OCI-LY7 (cell line): ENCODE data around the gene TRPM2. TPM values are rescaled to one million over a fixed set of nuclear protein-coding genes. Genes with fewer than 3 reads are reported as not detected.

ENCODE experiments used
- BruUV-seq: library from RNA; stranded (reverse); fragments of 400-500 nt; replicated peaks from 2 replicates; lab custom pipeline; 2021; lab: Mats Ljungman, UMichigan
- CTCF ChIA-PET: fragments of 300-600 bp; sonication (Branson Sonifier 250); formaldehyde crosslinking; loops from one replicate; lab custom pipeline; 2022; ENCODE audit warnings: antibody characterized with exemption; ENCODE audit not compliant: unreplicated experiment; lab: Charles Lee
- POLR2A ChIA-PET: fragments of 300-600 bp; sonication (Branson Sonifier 250); formaldehyde crosslinking; loops from one replicate; lab custom pipeline; 2022; ENCODE audit warnings: antibody characterized with exemption; lab: Charles Lee
- DNase-seq: peaks from one replicate; pipeline ENCODE4 v3.0.0-alpha.2; 2015; ENCODE audit warnings: low spot score
- H2AFZ ChIP-seq: fragments of 200-600 bp; sonication (generic), shearing (Covaris generic); 2 replicates; pipeline ENCODE4 v1.6.1; 2014; ENCODE audit warnings: mild to moderate bottlenecking, antibody characterized with exemption, low read length, moderate library complexity
- H3K27ac ChIP-seq: fragments of 200-600 bp; sonication (generic); 2 replicates; pipeline ENCODE4 v1.5.1; 2014; ENCODE audit warnings: mixed run types, low read depth, mild to moderate bottlenecking, moderate library complexity, low read length, inconsistent platforms; ENCODE audit not compliant: poor library complexity, severe bottlenecking
- H3K36me3 ChIP-seq: fragments of 200-600 bp; sonication (generic); 2 replicates; pipeline ENCODE4 v1.6.1; 2014; ENCODE audit warnings: mild to moderate bottlenecking, antibody characterized with exemption, low read length, moderate library complexity, mixed read lengths; ENCODE audit not compliant: insufficient read depth
- H3K4me1 ChIP-seq: fragments of 200-600 bp; sonication (generic); 2 replicates; pipeline ENCODE4 v1.5.1; 2014; ENCODE audit warnings: mild to moderate bottlenecking, low read length; ENCODE audit not compliant: insufficient read depth, poor library complexity, severe bottlenecking
- H3K4me2 ChIP-seq: fragments of 200-600 bp; sonication (generic); 2 replicates; pipeline ENCODE4 v1.6.1; 2014; ENCODE audit warnings: mild to moderate bottlenecking, low read length
- H3K4me3 ChIP-seq: fragments of 200-600 bp; sonication (generic); 2 replicates; pipeline ENCODE4 v1.5.1; 2014; ENCODE audit warnings: mild to moderate bottlenecking, low read depth, low read length; ENCODE audit not compliant: poor library complexity, severe bottlenecking
- H3K79me2 ChIP-seq: fragments of 200-600 bp; sonication (generic); 2 replicates; pipeline ENCODE4 v1.6.1; 2016; ENCODE audit warnings: low read depth, mild to moderate bottlenecking, low read length, moderate library complexity, mixed read lengths; ENCODE audit not compliant: insufficient read depth
- H3K9me2 ChIP-seq: fragments of 200-600 bp; sonication (generic); 2 replicates; pipeline ENCODE4 v1.6.1; 2016; ENCODE audit warnings: mild to moderate bottlenecking, low read length, mixed read lengths; ENCODE audit not compliant: insufficient read depth
- H3K9me3 ChIP-seq: fragments of 200-600 bp; sonication (generic); 2 replicates; pipeline ENCODE4 v1.6.1; 2014; ENCODE audit warnings: mild to moderate bottlenecking, mixed run types, low read length, mixed read lengths
- H4K20me1 ChIP-seq: fragments of 200-600 bp; sonication (generic); 2 replicates; pipeline ENCODE4 v1.6.1; 2014; ENCODE audit warnings: mild to moderate bottlenecking, antibody characterized with exemption, low read length, moderate library complexity, mixed read lengths; ENCODE audit not compliant: insufficient read depth
- CTCF ChIP-seq: fragments of 200-600 bp; sonication (generic); conservative IDR thresholded peaks from 2 replicates; pipeline ENCODE4 v1.5.1; 2014; ENCODE audit warnings: mild to moderate bottlenecking, antibody characterized with exemption, low read length, moderate library complexity, mixed read lengths
- EZH2phosphoT487 ChIP-seq: fragments of 200-600 bp; sonication (generic); IDR thresholded peaks from 2 replicates; pipeline ENCODE4 v1.6.1; 2018; ENCODE audit warnings: low read depth, borderline replicate concordance, mild to moderate bottlenecking, mixed run types, antibody characterized with exemption, low read length, moderate library complexity, mixed read lengths
- intact Hi-C: fragments of 100-400 bp; cut with micrococcal nuclease; formaldehyde crosslinking; loops from one replicate; pipeline ENCODE4 v1.10.0; 2022; ENCODE audit not compliant: unreplicated experiment
- total RNA-seq, 2 experiments: library from RNA; depleted of rRNA in 1 of 2; stranded (reverse); fragments of >200 nt in 1 of 2; shearing (Covaris generic) in 1 of 2; gene quantifications; 2 replicates each; pipeline ENCODE4 v1.2.3, GENCODE V29; 2014 to 2022

The TRPM2 gene
- total RNA-seq, 2 experiments from 2014 or later: 1.8 to 7.1 TPM

- no peak overlapping the region for H3K4me2 ChIP-seq
- no peaks in the 10 kb centered on the region for H3K9me3 ChIP-seq
- no peak overlapping the region for H3K4me3 ChIP-seq
- H3K9me2 ChIP-seq: no peaks in the 10 kb centered on the region
- DNase-seq: no peak
- ChIA-PET POLR2A (no interaction called here), CTCF (no interaction called here)
- BruUV-seq: no TSS peak
- H2AFZ ChIP-seq: no peak overlapping the region
- TF ChIP-seq CTCF (no peak), EZH2phosphoT487 (no peak)
- no peaks in the 10 kb centered on the region for H4K20me1 ChIP-seq
- no peaks in the 10 kb centered on the region for H3K79me2 ChIP-seq
- no peaks in the 10 kb centered on the region for H3K36me3 ChIP-seq
- H3K4me1 ChIP-seq: no peaks in the 10 kb centered on the region
- intact Hi-C loops: no loop called here
- no peak overlapping the region for H3K27ac ChIP-seq
Measured at GRCh38 chr21:44398499-44398898, 45.1 kb downstream of the TRPM2 start.

- intact Hi-C loops: no loop called here
- ChIA-PET POLR2A (no interaction called here), CTCF (no interaction called here)
- H3K9me2 ChIP-seq: no peaks in the 10 kb centered on the region
- no peak for DNase-seq
- no peaks in the 10 kb centered on the region for H3K79me2 ChIP-seq
- no peak overlapping the region for H3K4me2 ChIP-seq
- H2AFZ ChIP-seq: no peak overlapping the region
- no TSS peak for BruUV-seq
- TF ChIP-seq EZH2phosphoT487: no peak
- no peak for TF ChIP-seq CTCF
- H3K27ac ChIP-seq: no peak overlapping the region
- H3K9me3 ChIP-seq: no peaks in the 10 kb centered on the region
- H3K36me3 ChIP-seq: no peaks in the 10 kb centered on the region
- no peaks in the 10 kb centered on the region for H4K20me1 ChIP-seq
- no peaks in the 10 kb centered on the region for H3K4me1 ChIP-seq
- no peak overlapping the region for H3K4me3 ChIP-seq
Measured at GRCh38 chr21:44399151-44399954, 45.9 kb downstream of the TRPM2 start.
